ENCODE data around the gene PDX1.

The PDX1 gene

DNA sequence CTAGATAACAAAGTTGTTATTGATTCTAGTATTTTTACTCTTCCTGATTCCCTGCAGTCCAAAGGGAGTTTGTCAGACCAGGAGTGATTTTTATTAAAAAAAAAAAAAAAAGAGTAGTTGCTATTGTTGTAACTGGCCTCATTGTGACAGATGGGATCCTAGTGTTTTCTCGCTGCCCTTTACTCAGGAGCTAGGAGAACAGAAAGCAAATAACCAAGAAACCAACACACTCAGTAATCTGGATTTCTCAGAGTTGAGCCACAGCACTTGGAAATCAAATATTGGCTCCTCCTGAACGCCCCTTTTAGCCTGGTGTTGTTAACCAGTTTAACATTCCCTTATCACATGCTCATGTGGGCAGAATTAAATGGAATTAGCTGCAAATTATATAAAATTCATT, 8.3 kb upstream of the PDX1 start:
- Histone ChIP-seq H3K9me3 (replicated peaks in 1 of 2; ENCODE audit: control insufficient read depth in 2 of 2, insufficient read depth in 1 of 2, low read depth in 1 of 2, low read length in 2 of 2) (peaks cover 0 to 3% of the 10 kb centered on the region in 2 donors), H2BK120ac (ENCODE audit: low read depth, low read length) (no peak overlapping the region), H3K9ac (ENCODE audit: low read depth, low read length, poor library complexity) (no peak overlapping the region), H3K14ac (ENCODE audit: low read length) (no peak overlapping the region), H3K23ac (ENCODE audit: low read depth, low read length, poor library complexity) (no peak overlapping the region), H3K27ac (replicated peaks; ENCODE audit: low read length) (no peak overlapping the region), H3K4me1 (ENCODE audit: control insufficient read depth in 2 of 2, insufficient read depth in 1 of 2, low read depth in 1 of 2, low read length in 2 of 2) (peaks cover 0 to 2% of the 10 kb centered on the region in 2 donors), H2BK5ac (ENCODE audit: low read length) (no peak overlapping the region), H3K4me3 (ENCODE audit: low read length in 2 of 2) (no peak overlapping the region), H2AFZ (ENCODE audit: low read length) (no peak overlapping the region), H2BK12ac (ENCODE audit: low read length) (no peak overlapping the region), H4K8ac (ENCODE audit: low read depth, low read length) (no peak overlapping the region), H2BK15ac (ENCODE audit: low read length) (no peak overlapping the region), H3K36me3 (replicated peaks in 1 of 2; ENCODE audit: control insufficient read depth in 2 of 2, insufficient read depth in 2 of 2, low read length in 2 of 2) (no peaks in the 10 kb centered on the region), H3K27me3 (ENCODE audit: control insufficient read depth in 3 of 3, insufficient read depth in 3 of 3, low read depth in 1 of 3, low read length in 3 of 3) (peaks cover 0 to 63% (median 24%) of the 10 kb centered on the region in 3 experiments), H3K4me2 (ENCODE audit: insufficient read depth, low read length, poor library complexity, severe bottlenecking) (no peak overlapping the region), H3K4ac (ENCODE audit: low read length) (no peak overlapping the region), H3K18ac (ENCODE audit: low read length) (no peak overlapping the region), H3K79me1 (ENCODE audit: low read depth, low read length) (no peaks in the 10 kb centered on the region), H2AK5ac (ENCODE audit: low read depth, low read length) (no peak overlapping the region), H4K91ac (ENCODE audit: low read depth, low read length, poor library complexity) (no peak overlapping the region)
- no peak for DNase-seq (ENCODE audit: low spot score)
- no CpG with 5 or more reads among the region's 2 CpGs for WGBS, 2 donors (ENCODE audit: extremely low coverage in 2 of 2, insufficient read length in 2 of 2, insufficient replicate concordance in 1 of 2)

- no peak overlapping the region for H3K4ac ChIP-seq (ENCODE audit: low read length)
- peaks cover 7 to 70% (median 37%) of the 10 kb centered on the region in 3 experiments for H3K27me3 ChIP-seq (ENCODE audit: control insufficient read depth in 3 of 3, insufficient read depth in 3 of 3, low read depth in 1 of 3, low read length in 3 of 3)
- H3K18ac ChIP-seq (ENCODE audit: low read length): no peak overlapping the region
- no peak overlapping the region for H3K4me2 ChIP-seq (ENCODE audit: insufficient read depth, low read length, poor library complexity, severe bottlenecking)
- no peak overlapping the region for H3K27ac ChIP-seq (replicated peaks; ENCODE audit: low read length)
- H3K4me1 ChIP-seq (ENCODE audit: control insufficient read depth in 2 of 2, insufficient read depth in 1 of 2, low read depth in 1 of 2, low read length in 2 of 2): peaks cover 0 to 4% of the 10 kb centered on the region in 2 donors
- H3K79me1 ChIP-seq (ENCODE audit: low read depth, low read length): no peaks in the 10 kb centered on the region
- no peak overlapping the region for H3K14ac ChIP-seq (ENCODE audit: low read length)
- no peak overlapping the region for H3K23ac ChIP-seq (ENCODE audit: low read depth, low read length, poor library complexity)
- no peak overlapping the region for H4K91ac ChIP-seq (ENCODE audit: low read depth, low read length, poor library complexity)
- no peak overlapping the region for H2BK5ac ChIP-seq (ENCODE audit: low read length)
- H3K9ac ChIP-seq (ENCODE audit: low read depth, low read length, poor library complexity): no peak overlapping the region
- no CpG with 5 or more reads among the region's 1 CpG for WGBS, 2 donors (ENCODE audit: extremely low coverage in 2 of 2, insufficient read length in 2 of 2, insufficient replicate concordance in 1 of 2)
- H3K36me3 ChIP-seq (replicated peaks in 1 of 2; ENCODE audit: control insufficient read depth in 2 of 2, insufficient read depth in 2 of 2, low read length in 2 of 2): no peaks in the 10 kb centered on the region
- DNase-seq (ENCODE audit: low spot score): no peak
- no peak overlapping the region for H2AK5ac ChIP-seq (ENCODE audit: low read depth, low read length)
- peaks cover 0 to 2% of the 10 kb centered on the region in 2 donors for H3K9me3 ChIP-seq (replicated peaks in 1 of 2; ENCODE audit: control insufficient read depth in 2 of 2, insufficient read depth in 1 of 2, low read depth in 1 of 2, low read length in 2 of 2)
- no peak overlapping the region for H2BK12ac ChIP-seq (ENCODE audit: low read length)
- no peak overlapping the region for H3K4me3 ChIP-seq (ENCODE audit: low read length in 2 of 2)
- H4K8ac ChIP-seq (ENCODE audit: low read depth, low read length): no peak overlapping the region
- H2BK120ac ChIP-seq (ENCODE audit: low read depth, low read length): no peak overlapping the region
- no peak overlapping the region for H2AFZ ChIP-seq (ENCODE audit: low read length)
- no peak overlapping the region for H2BK15ac ChIP-seq (ENCODE audit: low read length)
Measured at GRCh38 chr13:27913160-27913559, 6.6 kb upstream of the PDX1 start.

- H3K4me3 ChIP-seq (ENCODE audit: low read length in 2 of 2): no peak overlapping the region
- DNase-seq (ENCODE audit: low spot score): no peak
- H2AK5ac ChIP-seq (ENCODE audit: low read depth, low read length): no peak overlapping the region
- WGBS, 2 donors (ENCODE audit: extremely low coverage in 2 of 2, insufficient read length in 2 of 2, insufficient replicate concordance in 1 of 2): no CpG with 5 or more reads among the region's 10 CpGs
- H2BK5ac ChIP-seq (ENCODE audit: low read length): no peak overlapping the region
- no peak overlapping the region for H3K4me2 ChIP-seq (ENCODE audit: insufficient read depth, low read length, poor library complexity, severe bottlenecking)
- H2BK12ac ChIP-seq (ENCODE audit: low read length): no peak overlapping the region
- no peak overlapping the region for H3K4ac ChIP-seq (ENCODE audit: low read length)
- H3K18ac ChIP-seq (ENCODE audit: low read length): no peak overlapping the region
- peaks cover 0 to 8% of the 10 kb centered on the region in 2 donors for H3K9me3 ChIP-seq (replicated peaks in 1 of 2; ENCODE audit: control insufficient read depth in 2 of 2, insufficient read depth in 1 of 2, low read depth in 1 of 2, low read length in 2 of 2)
- no peak overlapping the region for H3K9ac ChIP-seq (ENCODE audit: low read depth, low read length, poor library complexity)
- H3K23ac ChIP-seq (ENCODE audit: low read depth, low read length, poor library complexity): no peak overlapping the region
- no peak overlapping the region for H3K14ac ChIP-seq (ENCODE audit: low read length)
- H4K8ac ChIP-seq (ENCODE audit: low read depth, low read length): no peak overlapping the region
- H3K36me3 ChIP-seq (replicated peaks in 1 of 2; ENCODE audit: control insufficient read depth in 2 of 2, insufficient read depth in 2 of 2, low read length in 2 of 2): no peaks in the 10 kb centered on the region
- H3K79me1 ChIP-seq (ENCODE audit: low read depth, low read length): no peaks in the 10 kb centered on the region
- H3K27me3 ChIP-seq (ENCODE audit: control insufficient read depth in 3 of 3, insufficient read depth in 3 of 3, low read depth in 1 of 3, low read length in 3 of 3): peaks cover 23 to 71% (median 58%) of the 10 kb centered on the region in 3 experiments
- H2BK15ac ChIP-seq (ENCODE audit: low read length): no peak overlapping the region
- no peak overlapping the region for H4K91ac ChIP-seq (ENCODE audit: low read depth, low read length, poor library complexity)
- H2BK120ac ChIP-seq (ENCODE audit: low read depth, low read length): no peak overlapping the region
- H2AFZ ChIP-seq (ENCODE audit: low read length): no peak overlapping the region
- H3K4me1 ChIP-seq (ENCODE audit: control insufficient read depth in 2 of 2, insufficient read depth in 1 of 2, low read depth in 1 of 2, low read length in 2 of 2): peaks cover 2 to 6% of the 10 kb centered on the region in 2 donors
- H3K27ac ChIP-seq (replicated peaks; ENCODE audit: low read length): no peak overlapping the region
Measured at GRCh38 chr13:27915301-27916207, 4.2 kb upstream of the PDX1 start.

- H3K4me1 ChIP-seq (ENCODE audit: control insufficient read depth in 2 of 2, insufficient read depth in 1 of 2, low read depth in 1 of 2, low read length in 2 of 2): peaks cover 2 to 6% of the 10 kb centered on the region in 2 donors
- peak overlapping the region; percentile 31 for H3K4me2 ChIP-seq (ENCODE audit: insufficient read depth, low read length, poor library complexity, severe bottlenecking)
- peak overlapping the region; percentile 69 for H2AFZ ChIP-seq (ENCODE audit: low read length)
- no peak overlapping the region for H2BK120ac ChIP-seq (ENCODE audit: low read depth, low read length)
- DNase-seq (ENCODE audit: low spot score): peak; percentile 41
- H3K27me3 ChIP-seq (ENCODE audit: control insufficient read depth in 3 of 3, insufficient read depth in 3 of 3, low read depth in 1 of 3, low read length in 3 of 3): peaks cover 40 to 82% (median 76%) of the 10 kb centered on the region in 3 experiments
- H2BK12ac ChIP-seq (ENCODE audit: low read length): no peak overlapping the region
- H3K79me1 ChIP-seq (ENCODE audit: low read depth, low read length): no peaks in the 10 kb centered on the region
- no CpG with 5 or more reads among the region's 48 CpGs for WGBS, 2 donors (ENCODE audit: extremely low coverage in 2 of 2, insufficient read length in 2 of 2, insufficient replicate concordance in 1 of 2)
- no peak overlapping the region for H3K9ac ChIP-seq (ENCODE audit: low read depth, low read length, poor library complexity)
- no peak overlapping the region for H4K91ac ChIP-seq (ENCODE audit: low read depth, low read length, poor library complexity)
- no peak overlapping the region for H3K23ac ChIP-seq (ENCODE audit: low read depth, low read length, poor library complexity)
- H2AK5ac ChIP-seq (ENCODE audit: low read depth, low read length): no peak overlapping the region
- H3K36me3 ChIP-seq (replicated peaks in 1 of 2; ENCODE audit: control insufficient read depth in 2 of 2, insufficient read depth in 2 of 2, low read length in 2 of 2): no peaks in the 10 kb centered on the region
- no peak overlapping the region for H3K14ac ChIP-seq (ENCODE audit: low read length)
- peaks cover 0 to 8% of the 10 kb centered on the region in 2 donors for H3K9me3 ChIP-seq (replicated peaks in 1 of 2; ENCODE audit: control insufficient read depth in 2 of 2, insufficient read depth in 1 of 2, low read depth in 1 of 2, low read length in 2 of 2)
- H3K4ac ChIP-seq (ENCODE audit: low read length): no peak overlapping the region
- H3K27ac ChIP-seq (replicated peaks; ENCODE audit: low read length): no peak overlapping the region
- H2BK5ac ChIP-seq (ENCODE audit: low read length): no peak overlapping the region
- no peak overlapping the region for H4K8ac ChIP-seq (ENCODE audit: low read depth, low read length)
- H2BK15ac ChIP-seq (ENCODE audit: low read length): no peak overlapping the region
- no peak overlapping the region for H3K4me3 ChIP-seq (ENCODE audit: low read length in 2 of 2)
- no peak overlapping the region for H3K18ac ChIP-seq (ENCODE audit: low read length)
Measured at GRCh38 chr13:27917121-27917947, 2.5 kb upstream of the PDX1 start.
